Psoas muscle (tissue), 8 donors: Measurements from ENCODE around the gene KCNJ8. TPM values are rescaled to one million over a fixed set of nuclear protein-coding genes. Genes with fewer than 3 reads are reported as not detected.

ENCODE experiments used
- ATAC-seq, 4 donors: fragments of 200-7000 bp; cut with Tn5 transposase; one replicate each; pipeline ENCODE4 v1.9.1; 2020; ENCODE audit warnings: moderate library complexity in 3 of 4, mild to moderate bottlenecking in 2 of 4
- DNase-seq, 2 donors: peaks; one replicate each; pipeline ENCODE4 v3.0.0-alpha.2; 2020
- H3K27ac ChIP-seq: fragments of 200-600 bp; one replicate; pipeline ENCODE4 v1.8.0; 2022
- H3K27me3 ChIP-seq, 3 donors: fragments of 200-600 bp in 1 of 3; one replicate each; pipeline versions ENCODE4 v1.6.1 to v1.8.0; 2013 to 2022; ENCODE audit warnings: low read length in 2 of 3, mild to moderate bottlenecking in 2 of 3, moderate library complexity in 1 of 3; ENCODE audit not compliant: insufficient read depth in 3 of 3
- H3K36me3 ChIP-seq, 2 donors: fragments of 200-600 bp in 1 of 2; one replicate each; pipeline versions ENCODE4 v1.6.1 to v1.8.0; 2013 to 2022; ENCODE audit warnings: low read depth in 1 of 2, mild to moderate bottlenecking in 1 of 2, moderate library complexity in 1 of 2; ENCODE audit not compliant: insufficient read depth in 1 of 2
- H3K4me1 ChIP-seq: fragments of 200-600 bp; one replicate; pipeline ENCODE4 v1.8.0; 2022
- H3K4me3 ChIP-seq: fragments of 200-600 bp; one replicate; pipeline ENCODE4 v1.8.0; 2022; ENCODE audit warnings: mild to moderate bottlenecking
- H3K9me3 ChIP-seq: fragments of 200-600 bp; one replicate; pipeline ENCODE4 v1.8.0; 2022
- CTCF ChIP-seq: fragments of 200-600 bp; IDR thresholded peaks from one replicate; pipeline ENCODE4 v1.8.0; 2022; ENCODE audit warnings: antibody characterized with exemption
- WGBS, 3 donors: extraction: QIAGEN DNeasy Blood & Tissue Kit; methylation state at CpG; one replicate each; pipeline versions ENCODE4 v1.1.6 to v1.1.7; 2013; 5-methylcytosine and 5-hydroxymethylcytosine counted together
- intact Hi-C, 2 donors: fragments of 100-400 bp; cut with DNase I; formaldehyde crosslinking; loops; one replicate each; pipeline versions ENCODE4 v1.11.0 to v1.14.2; 2022
- polyA plus RNA-seq, 3 donors: library from polyadenylated mRNA; stranded (reverse); fragments of 200-250 nt; gene quantifications; one replicate each; pipeline ENCODE4 v1.2.3, GENCODE V29; 2013
- total RNA-seq, 4 donors: library from RNA; stranded (reverse); fragmentation: NEBNext Ultra II Directional in 2 of 4; extraction: Animal tissue kit (Norgen Biotek cat#: 25700) in 2 of 4; gene quantifications; one replicate each; pipeline versions ENCODE4 v1.2.1 to v1.2.4, GENCODE V29; 2021 to 2023
- donor health status: healthy with polysubstance abuse.
- donor health status: DM: no; HTN: no; CAD: no; lungs with moderate emphysema.
- donor health status: Bipolar disorder and iron deficiency.
- donor health status: healthy.
- donor health status: DM: yes; HTN: yes; CAD: no.
- donor health status: DM: no; HTN: no; CAD: no.
- donor health status: DM: no; HTN: no; CAD: no.
- donor health status: DM: yes; HTN: yes; CAD: no.

The KCNJ8 gene
- total and polyA plus RNA-seq, 7 donors: 3.4 to 13.3 (median 7.4) TPM

DNA sequence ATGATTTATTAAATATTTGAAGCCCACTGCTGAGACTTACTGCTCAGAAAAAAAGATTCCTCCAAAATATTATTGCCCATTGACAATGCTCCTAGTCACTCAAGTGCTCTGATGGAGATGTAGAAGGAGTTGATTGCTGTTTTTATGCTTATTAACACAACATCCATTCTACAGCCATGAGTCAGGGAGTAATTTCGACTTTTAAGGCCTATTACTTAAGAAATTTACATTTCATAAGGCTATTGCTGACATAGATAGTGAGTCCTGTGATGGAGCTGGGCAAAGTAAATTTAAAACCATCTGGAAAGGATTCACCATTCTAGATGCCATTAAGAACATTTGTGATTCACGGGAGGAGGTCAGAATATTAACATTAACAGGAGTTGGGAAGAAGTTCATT is 5.2 kb downstream of the KCNJ8 start:
- peaks cover 0 to 16% (median 0%) of the 10 kb centered on the region in 3 donors for H3K27me3 ChIP-seq
- H3K27ac ChIP-seq: no peak overlapping the region
- no peak for DNase-seq
- intact Hi-C loops: no loop called here
- no peaks in the 10 kb centered on the region for H3K4me1 ChIP-seq
- TF ChIP-seq CTCF: no peak
- no peaks in the 10 kb centered on the region for H3K36me3 ChIP-seq
- ATAC-seq: no peak
- no peaks in the 10 kb centered on the region for H3K9me3 ChIP-seq
- H3K4me3 ChIP-seq: no peak overlapping the region
- WGBS, 3 donors: 64 to 74% (median 66%) methylated on average over 2 of the region's 2 CpGs

GRCh38 chr12:21766403-21766802 is 8.1 kb downstream of the KCNJ8 start:
- Histone ChIP-seq H3K36me3 (no peaks in the 10 kb centered on the region), H3K27ac (no peak overlapping the region), H3K9me3 (no peaks in the 10 kb centered on the region), H3K4me1 (no peaks in the 10 kb centered on the region), H3K27me3 (no peaks in the 10 kb centered on the region), H3K4me3 (no peak overlapping the region)
- no peak for TF ChIP-seq CTCF
- DNase-seq (no peak), ATAC-seq (no peak)
- 73 to 84% (median 82%) methylated on average over 2 of the region's 2 CpGs for WGBS, 3 donors
- intact Hi-C loops: no loop called here

- Histone ChIP-seq H3K27me3 (no peaks in the 10 kb centered on the region), H3K9me3 (no peaks in the 10 kb centered on the region), H3K27ac (no peak overlapping the region), H3K36me3 (no peaks in the 10 kb centered on the region), H3K4me3 (no peak overlapping the region), H3K4me1 (no peaks in the 10 kb centered on the region)
- intact Hi-C loops: no loop called here
- no peak for ATAC-seq
- 90 to 92% (median 90%) methylated on average over 4 of the region's 4 CpGs for WGBS, 3 donors
- no peak for TF ChIP-seq CTCF
- no peak for DNase-seq
Measured at GRCh38 chr12:21764950-21765349, 9.6 kb downstream of the KCNJ8 start.

DNA sequence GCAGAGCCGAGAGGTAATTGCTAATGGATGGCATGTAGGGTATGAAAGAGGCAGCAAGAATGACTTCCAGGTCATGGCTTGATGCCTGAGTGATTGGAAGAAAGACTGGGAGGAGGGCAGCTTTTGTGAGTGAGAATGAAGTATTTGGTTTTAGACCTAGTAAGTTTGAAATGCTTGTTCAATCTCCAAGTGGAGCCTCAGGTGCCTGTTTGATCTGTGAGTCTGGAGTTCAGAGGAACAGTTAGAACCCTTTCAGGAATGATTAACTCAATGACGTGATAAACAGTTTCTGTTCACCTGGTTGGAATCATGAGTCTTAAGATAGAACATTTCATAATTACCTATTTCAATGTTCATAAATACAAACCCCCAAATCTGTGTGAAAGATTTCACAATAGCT is 10.4 kb downstream of the KCNJ8 start:
- TF ChIP-seq CTCF: no peak
- ATAC-seq (no peak), DNase-seq (no peak)
- intact Hi-C loops: no loop called here
- Histone ChIP-seq H3K4me3 (no peak overlapping the region), H3K27ac (no peak overlapping the region), H3K4me1 (no peaks in the 10 kb centered on the region), H3K27me3 (no peaks in the 10 kb centered on the region), H3K36me3 (no peaks in the 10 kb centered on the region), H3K9me3 (no peaks in the 10 kb centered on the region)
- 72 to 78% (median 76%) methylated on average over 2 of the region's 2 CpGs for WGBS, 3 donors

DNA sequence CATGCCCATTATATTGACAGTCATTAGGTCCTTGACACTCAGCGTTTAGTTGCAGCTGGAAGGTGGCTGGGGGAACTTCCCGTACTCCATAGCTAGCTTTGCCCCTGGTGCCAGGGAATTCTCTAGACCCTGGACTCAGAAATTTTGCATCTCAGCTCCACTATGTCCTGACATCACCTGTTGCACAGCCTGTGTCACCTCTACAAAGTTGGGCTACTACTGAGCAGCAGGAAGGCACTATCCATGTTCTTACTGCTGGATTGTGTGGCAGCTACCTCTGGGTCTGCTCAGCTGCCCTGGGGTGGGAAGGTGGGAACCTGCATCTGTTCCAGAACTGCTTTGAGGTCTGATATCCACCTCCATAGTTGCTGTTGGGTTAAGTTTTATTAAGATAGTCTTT is 11.0 kb downstream of the KCNJ8 start:
- ATAC-seq: no peak

More for the DNA sequence above, 11.0 kb downstream of the KCNJ8 start:
- Histone ChIP-seq H3K9me3 (no peaks in the 10 kb centered on the region), H3K27me3 (no peaks in the 10 kb centered on the region), H3K36me3 (no peaks in the 10 kb centered on the region), H3K4me1 (no peaks in the 10 kb centered on the region), H3K4me3 (no peak overlapping the region), H3K27ac (no peak overlapping the region)
- 68 to 83% (median 76%) methylated on average over 2 of the region's 2 CpGs for WGBS, 3 donors
- no peak for DNase-seq
- intact Hi-C loops: no loop called here
- TF ChIP-seq CTCF: no peak
